B cell (primary cell): ENCODE results near the gene CRHR1. TPM values are rescaled to one million over a fixed set of nuclear protein-coding genes. Genes with fewer than 3 reads are reported as not detected.

ENCODE experiments used
- ATAC-seq: fragments of 200-7000 bp; cut with Tn5 transposase; one replicate; pipeline ENCODE4 v1.10.0; 2021; ENCODE audit warnings: low read depth, mild to moderate bottlenecking, moderate number of reproducible peaks, moderate library complexity
- CTCF ChIA-PET: fragments of 350-600 bp; sonication (Branson Sonifier 250); formaldehyde crosslinking; loops from one replicate; lab custom pipeline; 2021; ENCODE audit warnings: antibody characterized with exemption, inconsistent platforms; lab: Charles Lee
- POLR2A ChIA-PET: fragments of 350-600 bp; sonication (Branson Sonifier 250); formaldehyde crosslinking; loops from one replicate; lab custom pipeline; 2021; ENCODE audit warnings: antibody characterized with exemption; lab: Charles Lee
- DNase-seq: peaks from one replicate; pipeline ENCODE4 v3.0.0; 2013
- H2AFZ ChIP-seq: 2 replicates; pipeline ENCODE4 v1.6.1; 2012; ENCODE audit warnings: mild to moderate bottlenecking, low read depth, low read length; ENCODE audit not compliant: insufficient read depth, poor library complexity, severe bottlenecking
- H3K27ac ChIP-seq, 2 donors: 1 replicate in 1 of 2; 2 replicates in 1 of 2; pipeline ENCODE4 v1.5.1; 2012 to 2013; ENCODE audit warnings: low read length in 2 of 2, mild to moderate bottlenecking in 2 of 2, moderate library complexity in 1 of 2
- H3K27me3 ChIP-seq, 4 experiments: fragments of 200-600 bp in 1 of 4; sonication (generic) in 1 of 4; replicated peaks in 1 of 4; 1 replicate in 2 of 4; 2 replicates in 2 of 4; pipeline versions ENCODE4 v1.6.1 to v1.7.0; 2013 to 2016; ENCODE audit warnings: low read length in 3 of 4, mild to moderate bottlenecking in 2 of 4, mixed read lengths in 1 of 4, moderate library complexity in 1 of 4; ENCODE audit not compliant: insufficient read depth in 4 of 4, control insufficient read depth in 3 of 4; ENCODE audit errors: control extremely low read depth in 1 of 4
- H3K36me3 ChIP-seq, 2 experiments: replicated peaks in 1 of 2; 1 replicate in 1 of 2; 2 replicates in 1 of 2; pipeline versions ENCODE4 v1.6.1 to v1.7.1; 2013; ENCODE audit warnings: low read length in 1 of 2; ENCODE audit not compliant: insufficient read depth in 2 of 2, control insufficient read depth in 1 of 2; ENCODE audit errors: control extremely low read depth in 1 of 2, extremely low read depth in 1 of 2
- H3K4me1 ChIP-seq, 2 donors: fragments of 200-600 bp in 1 of 2; sonication (generic) in 1 of 2; 1 replicate in 1 of 2; 2 replicates in 1 of 2; pipeline versions ENCODE4 v1.5.1 to v1.6.1; 2013 to 2017; ENCODE audit warnings: low read length in 2 of 2; ENCODE audit not compliant: control insufficient read depth in 2 of 2, insufficient read depth in 2 of 2
- H3K4me2 ChIP-seq: replicated peaks from 2 replicates; pipeline ENCODE3; 2012; ENCODE audit warnings: mild to moderate bottlenecking, low read depth, low read length; ENCODE audit not compliant: poor library complexity, severe bottlenecking
- H3K4me3 ChIP-seq, 5 experiments: fragments of 200-600 bp in 1 of 5; sonication (generic) in 1 of 5; 1 replicate in 3 of 5; 2 replicates in 2 of 5; pipeline versions ENCODE4 v1.5.1 to v1.7.0; 2011 to 2016; ENCODE audit warnings: low read length in 4 of 5, mild to moderate bottlenecking in 4 of 5, low read depth in 2 of 5, control low read depth in 1 of 5, moderate library complexity in 1 of 5; ENCODE audit not compliant: insufficient read depth in 1 of 5; ENCODE audit errors: control extremely low read depth in 1 of 5, extremely low read depth in 1 of 5
- H3K79me2 ChIP-seq: fragments of 200-600 bp; sonication (generic); one replicate; pipeline ENCODE4 v1.6.0; 2016; ENCODE audit warnings: low read length; ENCODE audit not compliant: control insufficient read depth, insufficient read depth
- H3K9ac ChIP-seq: fragments of 200-600 bp; sonication (generic); 2 replicates; pipeline ENCODE4 v1.6.1; 2017; ENCODE audit warnings: mild to moderate bottlenecking, low read length, moderate library complexity
- H3K9me3 ChIP-seq, 3 donors: one replicate each; pipeline versions ENCODE4 v1.6.1 to v1.7.1; 2013; ENCODE audit warnings: low read length in 2 of 3; ENCODE audit not compliant: control insufficient read depth in 2 of 3, insufficient read depth in 1 of 3; ENCODE audit errors: control extremely low read depth in 1 of 3
- H4K20me1 ChIP-seq: 2 replicates; pipeline ENCODE4 v1.6.0; 2012; ENCODE audit warnings: mild to moderate bottlenecking, low read length; ENCODE audit not compliant: insufficient read depth, control insufficient read depth, poor library complexity, severe bottlenecking
- H3K27ac Mint-ChIP-seq: one replicate; pipeline ENCODE4 v1.8.0; 2021; ENCODE audit warnings: mixed read lengths
- H3K27me3 Mint-ChIP-seq: one replicate; pipeline ENCODE4 v1.8.0; 2021; ENCODE audit warnings: mixed read lengths
- H3K4me1 Mint-ChIP-seq: one replicate; pipeline ENCODE4 v1.8.0; 2021; ENCODE audit warnings: mixed read lengths
- H3K4me3 Mint-ChIP-seq: one replicate; pipeline ENCODE4 v1.8.0; 2021; ENCODE audit warnings: mixed read lengths
- H3K9me3 Mint-ChIP-seq: one replicate; pipeline ENCODE4 v1.8.0; 2022; ENCODE audit warnings: mixed read lengths; ENCODE audit not compliant: insufficient read depth
- EZH2 ChIP-seq: IDR thresholded peaks from 2 replicates; pipeline ENCODE4 v1.6.1; 2012; ENCODE audit warnings: borderline replicate concordance, low read depth, mild to moderate bottlenecking, moderate library complexity, low read length; ENCODE audit not compliant: insufficient read depth, poor library complexity, severe bottlenecking
- whole genome bisulfite sequencing: methylation state at CpG from one replicate; pipeline ENCODE4 v1.1.5; 2013; ENCODE audit warnings: missing lambda C conversion rate; ENCODE audit not compliant: insufficient coverage; 5-methylcytosine and 5-hydroxymethylcytosine counted together
- intact Hi-C: fragments of 100-400 bp; cut with micrococcal nuclease; formaldehyde crosslinking; loops from one replicate; pipeline ENCODE4 v1.10.0; 2022
- polyA plus RNA-seq: library from polyadenylated mRNA; depleted of rRNA; stranded (reverse); fragments of >200 nt; gene quantifications from 2 replicates; pipeline ENCODE4 v1.2.3, GENCODE V29; 2012
- total RNA-seq, 2 donors: library from RNA; stranded (reverse); fragments of 120-200 nt in 1 of 2; gene quantifications; 1 replicate in 1 of 2; 2 replicates in 1 of 2; pipeline versions ENCODE4 v1.2.3 to v1.2.4, GENCODE V29; 2013 to 2022
- TF ChIP-seq, protein P1 (sequence below): fragments of 200-600 bp; IDR thresholded peaks from one replicate; pipeline ENCODE4 v1.8.0; 2022; ENCODE audit warnings: antibody characterized with exemption, mild to moderate bottlenecking

CRHR1 gene
- total and polyA plus RNA-seq, 2 donors (not counting 1 experiment from before 2014, with no cell fraction given), result not detected

GRCh38 chr17:45753645-45754225, 30.4 kb upstream of the CRHR1 start:
- CTCF ChIA-PET, result no interaction called here
- no peak for DNase-seq
- no peaks in the 10 kb centered on the region for H3K9me3 Mint-ChIP-seq

GRCh38 chr17:45755050-45755449, 29.1 kb upstream of the CRHR1 start:
- Mint-ChIP-seq H3K9me3 (no peaks in the 10 kb centered on the region), H3K4me3 (no peak overlapping the region), H3K27ac (no peak overlapping the region), H3K27me3 (peaks cover 33% of the 10 kb centered on the region), H3K4me1 (no peaks in the 10 kb centered on the region)
- Histone ChIP-seq H3K4me2 (no peak overlapping the region), H3K4me1 (no peaks in the 10 kb centered on the region), H3K79me2 (no peaks in the 10 kb centered on the region), H3K27ac (no peak overlapping the region), H3K4me3 (no peak overlapping the region), H4K20me1 (no peaks in the 10 kb centered on the region), H3K9me3 (no peaks in the 10 kb centered on the region), H2AFZ (no peak overlapping the region), H3K36me3 (no peaks in the 10 kb centered on the region), H3K9ac (no peak overlapping the region), H3K27me3 (peaks cover 0 to 15% (median 1%) of the 10 kb centered on the region in 4 experiments)
- WGBS, result 91% methylated on average over 6 of the region's 8 CpGs
- no peak for ATAC-seq
- ChIA-PET POLR2A (no interaction called here), CTCF (no interaction called here)
- intact Hi-C loops, result no loop called here
- no peak for TF ChIP-seq EZH2
- TF ChIP-seq, protein P1, sequence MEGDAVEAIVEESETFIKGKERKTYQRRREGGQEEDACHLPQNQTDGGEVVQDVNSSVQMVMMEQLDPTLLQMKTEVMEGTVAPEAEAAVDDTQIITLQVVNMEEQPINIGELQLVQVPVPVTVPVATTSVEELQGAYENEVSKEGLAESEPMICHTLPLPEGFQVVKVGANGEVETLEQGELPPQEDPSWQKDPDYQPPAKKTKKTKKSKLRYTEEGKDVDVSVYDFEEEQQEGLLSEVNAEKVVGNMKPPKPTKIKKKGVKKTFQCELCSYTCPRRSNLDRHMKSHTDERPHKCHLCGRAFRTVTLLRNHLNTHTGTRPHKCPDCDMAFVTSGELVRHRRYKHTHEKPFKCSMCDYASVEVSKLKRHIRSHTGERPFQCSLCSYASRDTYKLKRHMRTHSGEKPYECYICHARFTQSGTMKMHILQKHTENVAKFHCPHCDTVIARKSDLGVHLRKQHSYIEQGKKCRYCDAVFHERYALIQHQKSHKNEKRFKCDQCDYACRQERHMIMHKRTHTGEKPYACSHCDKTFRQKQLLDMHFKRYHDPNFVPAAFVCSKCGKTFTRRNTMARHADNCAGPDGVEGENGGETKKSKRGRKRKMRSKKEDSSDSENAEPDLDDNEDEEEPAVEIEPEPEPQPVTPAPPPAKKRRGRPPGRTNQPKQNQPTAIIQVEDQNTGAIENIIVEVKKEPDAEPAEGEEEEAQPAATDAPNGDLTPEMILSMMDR, result no peak
- no peak for DNase-seq

More at GRCh38 chr17:45753645-45754225, 30.4 kb upstream of the CRHR1 start:
- Mint-ChIP-seq H3K4me1 (no peaks in the 10 kb centered on the region), H3K27ac (no peak overlapping the region), H3K4me3 (no peak overlapping the region), H3K27me3 (peaks cover 45% of the 10 kb centered on the region)
- no peaks in the 10 kb centered on the region for H3K79me2 ChIP-seq
- POLR2A ChIA-PET, result interaction anchor here (0.6 kb wide), 1 partner anchor 141 kb away, joined by 4 read pairs; the partner anchor contains the start of gene MAPT
- H3K36me3 ChIP-seq, result no peaks in the 10 kb centered on the region
- no peaks in the 10 kb centered on the region for H3K9me3 ChIP-seq
- no peak overlapping the region for H3K9ac ChIP-seq
- WGBS, result 83% methylated on average over 2 of the region's 7 CpGs
- no peak overlapping the region for H3K27ac ChIP-seq
- H2AFZ ChIP-seq, result no peak overlapping the region
- peaks cover 0 to 15% (median 1%) of the 10 kb centered on the region in 4 experiments for H3K27me3 ChIP-seq
- TF ChIP-seq, protein P1, result no peak
- TF ChIP-seq EZH2, result no peak
- H3K4me2 ChIP-seq, result no peak overlapping the region
- no peaks in the 10 kb centered on the region for H4K20me1 ChIP-seq
- intact Hi-C loops, result no loop called here
- H3K4me1 ChIP-seq, result no peaks in the 10 kb centered on the region
- no peak for ATAC-seq
- H3K4me3 ChIP-seq, result no peak overlapping the region
